Nephron (organoid): ENCODE data around the gene VMP1.

Experiments used
- H3K27ac Mint-ChIP-seq, 3 experiments: 2 replicates each; pipeline ENCODE4 v1.8.0; 2020; ENCODE audit warnings: mixed read lengths in 3 of 3, mild to moderate bottlenecking in 2 of 3, moderate library complexity in 1 of 3
- H3K27me3 Mint-ChIP-seq: 2 replicates; pipeline ENCODE4 v1.8.0; 2021; ENCODE audit warnings: low read depth, mild to moderate bottlenecking, moderate library complexity, mixed read lengths
- H3K36me3 Mint-ChIP-seq: 2 replicates; pipeline ENCODE4 v1.8.0; 2020; ENCODE audit warnings: low read depth, mixed read lengths
- H3K4me1 Mint-ChIP-seq: 2 replicates; pipeline ENCODE4 v1.8.0; 2020; ENCODE audit warnings: mixed read lengths
- H3K4me3 Mint-ChIP-seq, 3 experiments: 2 replicates each; pipeline ENCODE4 v1.8.0; 2020; ENCODE audit warnings: mild to moderate bottlenecking in 3 of 3, mixed read lengths in 3 of 3, moderate library complexity in 2 of 3
- H3K9me3 Mint-ChIP-seq: 2 replicates; pipeline ENCODE4 v1.8.0; 2020; ENCODE audit warnings: mixed read lengths
- TF ChIP-seq, protein P1 (sequence below), 3 experiments: fragments of 200-600 bp; sonication (generic); IDR thresholded peaks; one replicate each; pipeline ENCODE4 v1.5.0; 2021; ENCODE audit warnings: antibody characterized with exemption in 3 of 3; ENCODE audit not compliant: unreplicated experiment in 3 of 3

Gene VMP1

DNA sequence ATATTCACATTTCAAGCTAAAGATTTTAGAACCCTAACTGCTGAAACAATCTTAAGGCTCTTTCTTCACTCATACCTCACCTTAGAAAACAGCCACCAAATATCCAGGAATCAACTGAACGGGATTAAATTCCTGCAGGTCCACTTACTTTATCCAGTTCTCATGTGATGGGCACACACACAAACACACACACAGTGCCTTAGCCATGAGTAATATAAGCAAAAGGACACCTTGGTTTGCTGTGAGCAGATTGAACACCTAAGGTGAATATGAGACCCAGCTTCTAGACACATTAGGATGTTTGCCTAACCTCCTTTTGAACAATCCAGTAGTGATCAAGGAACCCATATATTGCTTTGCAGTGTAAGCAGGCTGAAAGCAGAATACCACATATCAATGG, 103.8 kb downstream of the VMP1 start:
- TF ChIP-seq, protein P1, sequence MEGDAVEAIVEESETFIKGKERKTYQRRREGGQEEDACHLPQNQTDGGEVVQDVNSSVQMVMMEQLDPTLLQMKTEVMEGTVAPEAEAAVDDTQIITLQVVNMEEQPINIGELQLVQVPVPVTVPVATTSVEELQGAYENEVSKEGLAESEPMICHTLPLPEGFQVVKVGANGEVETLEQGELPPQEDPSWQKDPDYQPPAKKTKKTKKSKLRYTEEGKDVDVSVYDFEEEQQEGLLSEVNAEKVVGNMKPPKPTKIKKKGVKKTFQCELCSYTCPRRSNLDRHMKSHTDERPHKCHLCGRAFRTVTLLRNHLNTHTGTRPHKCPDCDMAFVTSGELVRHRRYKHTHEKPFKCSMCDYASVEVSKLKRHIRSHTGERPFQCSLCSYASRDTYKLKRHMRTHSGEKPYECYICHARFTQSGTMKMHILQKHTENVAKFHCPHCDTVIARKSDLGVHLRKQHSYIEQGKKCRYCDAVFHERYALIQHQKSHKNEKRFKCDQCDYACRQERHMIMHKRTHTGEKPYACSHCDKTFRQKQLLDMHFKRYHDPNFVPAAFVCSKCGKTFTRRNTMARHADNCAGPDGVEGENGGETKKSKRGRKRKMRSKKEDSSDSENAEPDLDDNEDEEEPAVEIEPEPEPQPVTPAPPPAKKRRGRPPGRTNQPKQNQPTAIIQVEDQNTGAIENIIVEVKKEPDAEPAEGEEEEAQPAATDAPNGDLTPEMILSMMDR (IDR thresholded peaks at IDR 0.05; ENCODE audit: unreplicated experiment in 3 of 3) = no peak
- no peak overlapping the region for H3K4me3 Mint-ChIP-seq
- no peaks in the 10 kb centered on the region for H3K4me1 Mint-ChIP-seq
- H3K27me3 Mint-ChIP-seq = no peaks in the 10 kb centered on the region
- H3K9me3 Mint-ChIP-seq = no peaks in the 10 kb centered on the region
- H3K36me3 Mint-ChIP-seq = peaks cover 30% of the 10 kb centered on the region
- no peak overlapping the region for H3K27ac Mint-ChIP-seq

DNA sequence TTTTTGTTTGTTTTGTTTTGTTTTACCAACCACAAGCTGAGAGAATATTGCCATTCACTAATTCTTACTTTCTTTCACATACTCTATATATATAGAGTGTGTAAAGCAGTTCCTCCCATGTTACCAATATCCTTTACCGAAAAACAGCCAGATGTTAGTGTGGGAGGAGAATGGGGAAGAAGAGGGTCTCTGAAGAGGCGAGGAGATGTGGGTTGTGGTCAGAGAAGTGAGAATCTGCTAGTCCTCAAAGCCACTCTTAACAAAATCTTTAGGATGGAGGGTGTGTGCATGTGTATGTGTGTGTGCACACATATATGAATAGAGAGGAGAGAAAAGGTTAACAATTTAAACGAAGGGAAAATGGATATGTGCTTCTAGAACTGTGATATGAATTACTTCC, 104.7 kb downstream of the VMP1 start:
- H3K4me3 Mint-ChIP-seq = no peak overlapping the region
- H3K36me3 Mint-ChIP-seq = peaks cover 30% of the 10 kb centered on the region
- no peaks in the 10 kb centered on the region for H3K27me3 Mint-ChIP-seq
- H3K4me1 Mint-ChIP-seq = no peaks in the 10 kb centered on the region
- TF ChIP-seq, protein P1 (IDR thresholded peaks at IDR 0.05; ENCODE audit: unreplicated experiment in 3 of 3) = no peak
- no peaks in the 10 kb centered on the region for H3K9me3 Mint-ChIP-seq
- H3K27ac Mint-ChIP-seq = no peak overlapping the region

DNA sequence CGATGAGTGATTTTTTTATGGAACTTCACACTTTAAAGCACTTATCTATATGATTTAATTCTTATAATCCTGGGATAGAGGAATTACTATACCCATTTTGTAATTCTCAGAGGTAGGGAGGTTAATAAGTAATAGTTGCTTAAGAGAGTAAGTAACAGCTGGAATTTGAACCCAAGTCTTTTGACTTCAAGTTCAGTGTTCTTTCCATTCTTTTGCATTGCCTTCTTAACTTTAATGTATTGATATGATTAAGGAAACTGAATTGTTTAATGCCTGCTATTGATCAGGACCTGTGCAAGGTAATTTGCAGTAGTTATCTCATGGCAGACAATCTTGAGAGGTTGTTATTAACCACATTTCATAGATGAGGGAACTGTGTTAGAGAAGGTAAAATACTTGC, 106.8 kb downstream of the VMP1 start:
- Mint-ChIP-seq H3K4me3 (no peak overlapping the region), H3K27ac (no peak overlapping the region), H3K36me3 (peaks cover 24% of the 10 kb centered on the region), H3K9me3 (no peaks in the 10 kb centered on the region), H3K4me1 (no peaks in the 10 kb centered on the region), H3K27me3 (no peaks in the 10 kb centered on the region)
- TF ChIP-seq, protein P1 (IDR thresholded peaks at IDR 0.05; ENCODE audit: unreplicated experiment in 3 of 3) = no peak

DNA sequence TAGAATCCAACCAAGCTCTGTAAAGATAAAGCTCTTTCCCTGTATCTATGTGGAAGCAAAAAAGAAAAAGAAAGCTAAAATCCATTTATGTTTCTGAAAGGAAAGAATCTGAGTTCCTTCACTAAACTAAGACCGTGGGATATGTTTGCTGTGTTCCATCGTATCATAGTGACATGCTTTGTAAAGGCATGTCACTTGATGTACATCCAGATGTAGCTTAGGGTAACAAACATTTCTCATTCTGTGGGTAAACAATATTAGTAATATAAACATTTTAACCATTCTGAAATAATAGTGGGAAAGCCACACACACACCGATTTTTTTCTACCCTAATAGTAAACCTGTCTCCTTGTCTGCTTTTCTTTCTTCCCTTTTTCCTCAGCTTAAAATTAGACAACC, 107.2 kb downstream of the VMP1 start:
- TF ChIP-seq, protein P1 (IDR thresholded peaks at IDR 0.05; ENCODE audit: unreplicated experiment in 3 of 3) = no peak
- Mint-ChIP-seq H3K4me3 (no peak overlapping the region), H3K27me3 (no peaks in the 10 kb centered on the region), H3K27ac (no peak overlapping the region), H3K4me1 (no peaks in the 10 kb centered on the region), H3K36me3 (peaks cover 24% of the 10 kb centered on the region), H3K9me3 (no peaks in the 10 kb centered on the region)

DNA sequence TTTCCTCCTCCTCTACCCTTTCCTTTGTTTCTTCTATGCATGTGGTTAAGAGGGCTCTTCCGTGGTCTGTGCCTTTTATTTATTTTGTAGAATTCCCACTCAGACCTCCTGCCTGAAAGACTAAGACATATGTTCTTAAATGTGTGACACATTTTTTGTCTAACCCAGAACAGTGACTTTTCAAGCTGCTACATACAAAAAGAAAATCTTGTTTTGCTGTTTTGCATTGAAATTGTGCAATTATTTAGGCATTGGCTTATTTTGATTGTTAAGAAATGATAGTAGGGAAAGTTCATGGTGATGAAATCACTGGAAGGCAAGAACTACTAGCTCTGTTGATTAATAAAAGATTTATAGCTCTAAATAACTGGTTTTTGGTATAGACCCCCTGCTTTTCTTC, 108.5 kb downstream of the VMP1 start:
- Mint-ChIP-seq H3K27me3 (no peaks in the 10 kb centered on the region), H3K9me3 (no peaks in the 10 kb centered on the region), H3K4me1 (no peaks in the 10 kb centered on the region), H3K4me3 (no peak overlapping the region), H3K36me3 (peaks cover 31% of the 10 kb centered on the region), H3K27ac (peak overlapping the region in 1 of 3 experiments; percentile 15)
- TF ChIP-seq, protein P1 (IDR thresholded peaks at IDR 0.05; ENCODE audit: unreplicated experiment in 3 of 3) = no peak

DNA sequence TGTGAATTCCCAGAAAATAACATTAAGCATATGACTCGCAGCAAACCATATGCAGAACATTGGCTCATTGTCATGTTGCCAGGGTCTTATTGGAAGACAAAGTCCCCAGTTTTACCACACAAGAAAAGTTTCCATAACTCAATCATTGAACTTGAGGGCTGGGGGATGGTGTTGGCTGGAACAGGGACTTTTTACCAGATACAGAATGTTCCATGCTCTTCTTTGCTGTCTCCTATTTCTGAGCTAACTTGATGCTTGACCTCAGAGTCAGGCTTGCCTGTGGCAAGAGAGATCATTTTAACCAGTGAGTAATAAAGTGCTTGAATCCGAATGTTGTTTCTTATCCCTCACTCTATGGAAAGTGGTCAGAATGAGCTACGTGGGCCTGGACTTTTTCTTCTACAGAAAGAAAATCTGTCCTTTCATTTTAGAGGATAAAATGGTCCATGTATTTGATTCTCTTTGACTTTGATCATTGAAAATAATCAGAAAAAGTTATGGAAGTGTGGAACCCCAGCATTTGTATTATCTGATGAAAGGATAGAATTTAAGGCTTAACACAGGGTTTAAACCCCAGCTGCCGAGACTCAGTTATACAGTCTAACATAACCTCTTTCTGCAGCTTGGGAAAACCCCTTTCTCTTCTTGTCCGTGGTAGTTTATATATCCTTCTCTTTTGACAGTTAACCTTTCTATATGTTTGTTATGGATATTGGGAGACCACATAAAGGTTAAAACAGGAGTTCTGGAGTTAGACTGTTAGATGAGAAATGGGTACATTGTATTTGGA, 118.3 kb downstream of the VMP1 start:
- Mint-ChIP-seq H3K27ac (peak overlapping the region; percentile 35 to 58 (median 42)), H3K4me3 (no peak overlapping the region), H3K36me3 (peaks cover 7% of the 10 kb centered on the region), H3K9me3 (no peaks in the 10 kb centered on the region), H3K27me3 (no peaks in the 10 kb centered on the region), H3K4me1 (peaks cover 41% of the 10 kb centered on the region)
- TF ChIP-seq, protein P1 (IDR thresholded peaks at IDR 0.05; ENCODE audit: unreplicated experiment in 3 of 3) = no peak
